MCF 10A (cell line): ENCODE results near the gene VWA5A. TPM values are rescaled to one million over a fixed set of nuclear protein-coding genes. Genes with fewer than 3 reads are reported as not detected.

ENCODE experiments used
- BruUV-seq: library from RNA; stranded (reverse); fragments of 400-500 nt; replicated peaks from 2 replicates; lab custom pipeline; 2021; lab: Mats Ljungman, UMichigan
- CTCF ChIA-PET: fragments of 300-600 bp; sonication (Branson Sonifier 250); formaldehyde crosslinking; extraction: SDS; loops from one replicate; lab custom pipeline; 2021; ENCODE audit warnings: antibody characterized with exemption, inconsistent platforms; lab: Yijun Ruan, JAX
- POLR2A ChIA-PET: fragments of 300-600, 350-650 bp; sonication (Branson Sonifier 250); formaldehyde crosslinking; extraction: SDS; loops from one replicate; lab custom pipeline; 2020; ENCODE audit warnings: antibody characterized with exemption, inconsistent platforms; lab: Yijun Ruan, JAX
- DNase-seq: peaks from one replicate; pipeline ENCODE4 v3.0.0-alpha.2; 2018; ENCODE audit not compliant: unreplicated experiment
- H3K27ac Mint-ChIP-seq: one replicate; pipeline ENCODE4 v1.8.0; 2022; ENCODE audit warnings: mild to moderate bottlenecking, low read depth, mixed read lengths; ENCODE audit not compliant: unreplicated experiment
- H3K27me3 Mint-ChIP-seq: one replicate; pipeline ENCODE4 v1.8.0; 2022; ENCODE audit warnings: mixed read lengths; ENCODE audit not compliant: insufficient read depth, unreplicated experiment
- H3K36me3 Mint-ChIP-seq: one replicate; pipeline ENCODE4 v1.8.0; 2022; ENCODE audit warnings: mild to moderate bottlenecking, moderate library complexity, mixed read lengths; ENCODE audit not compliant: insufficient read depth, unreplicated experiment
- H3K4me1 Mint-ChIP-seq: one replicate; pipeline ENCODE4 v1.8.0; 2022; ENCODE audit warnings: mixed read lengths; ENCODE audit not compliant: insufficient read depth, unreplicated experiment
- H3K4me3 Mint-ChIP-seq: one replicate; pipeline ENCODE4 v1.8.0; 2022; ENCODE audit warnings: mild to moderate bottlenecking, moderate library complexity, mixed read lengths; ENCODE audit not compliant: unreplicated experiment
- H3K9me3 Mint-ChIP-seq: one replicate; pipeline ENCODE4 v1.8.0; 2022; ENCODE audit warnings: mixed read lengths; ENCODE audit not compliant: unreplicated experiment
- intact Hi-C: fragments of 100-400 bp; cut with micrococcal nuclease; formaldehyde crosslinking; loops from 2 replicates; pipeline ENCODE4 v1.14.1; 2022
- total RNA-seq: library from RNA; stranded (reverse); gene quantifications from 2 replicates; pipeline ENCODE4 v1.2.3, GENCODE V29; 2022
- TF ChIP-seq, protein P1 (sequence below): fragments of 200-600 bp; IDR thresholded peaks from one replicate; pipeline ENCODE4 v1.8.0; 2022; ENCODE audit warnings: antibody characterized with exemption, mild to moderate bottlenecking; ENCODE audit not compliant: unreplicated experiment

Gene VWA5A
- total RNA-seq, 1 experiment from 2014 or later: 7.9 TPM

GRCh38 chr11:124152770-124153407 lies 37.6 kb downstream of the VWA5A start:
- Mint-ChIP-seq H3K27ac (no peak overlapping the region), H3K36me3 (no peaks in the 10 kb centered on the region), H3K27me3 (peaks cover 23% of the 10 kb centered on the region), H3K9me3 (no peaks in the 10 kb centered on the region), H3K4me1 (no peaks in the 10 kb centered on the region), H3K4me3 (no peak overlapping the region)
- POLR2A ChIA-PET: no interaction called here
- TF ChIP-seq, protein P1, sequence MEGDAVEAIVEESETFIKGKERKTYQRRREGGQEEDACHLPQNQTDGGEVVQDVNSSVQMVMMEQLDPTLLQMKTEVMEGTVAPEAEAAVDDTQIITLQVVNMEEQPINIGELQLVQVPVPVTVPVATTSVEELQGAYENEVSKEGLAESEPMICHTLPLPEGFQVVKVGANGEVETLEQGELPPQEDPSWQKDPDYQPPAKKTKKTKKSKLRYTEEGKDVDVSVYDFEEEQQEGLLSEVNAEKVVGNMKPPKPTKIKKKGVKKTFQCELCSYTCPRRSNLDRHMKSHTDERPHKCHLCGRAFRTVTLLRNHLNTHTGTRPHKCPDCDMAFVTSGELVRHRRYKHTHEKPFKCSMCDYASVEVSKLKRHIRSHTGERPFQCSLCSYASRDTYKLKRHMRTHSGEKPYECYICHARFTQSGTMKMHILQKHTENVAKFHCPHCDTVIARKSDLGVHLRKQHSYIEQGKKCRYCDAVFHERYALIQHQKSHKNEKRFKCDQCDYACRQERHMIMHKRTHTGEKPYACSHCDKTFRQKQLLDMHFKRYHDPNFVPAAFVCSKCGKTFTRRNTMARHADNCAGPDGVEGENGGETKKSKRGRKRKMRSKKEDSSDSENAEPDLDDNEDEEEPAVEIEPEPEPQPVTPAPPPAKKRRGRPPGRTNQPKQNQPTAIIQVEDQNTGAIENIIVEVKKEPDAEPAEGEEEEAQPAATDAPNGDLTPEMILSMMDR: peak; percentile 7
- intact Hi-C loops: no loop called here
- CTCF ChIA-PET: interaction anchor here (0.6 kb wide), 2 partner anchors 21 to 567 kb away, joined by 3 to 4 read pairs; no protein-coding TSS in a partner anchor
- no peak for DNase-seq
- no TSS peak for BruUV-seq

- Mint-ChIP-seq H3K27ac (no peak overlapping the region), H3K4me1 (no peaks in the 10 kb centered on the region), H3K4me3 (no peak overlapping the region), H3K27me3 (peaks cover 23% of the 10 kb centered on the region), H3K9me3 (no peaks in the 10 kb centered on the region), H3K36me3 (no peaks in the 10 kb centered on the region)
- BruUV-seq: no TSS peak
- ChIA-PET CTCF (interaction anchor here (1.9 kb wide), 1 partner anchor 82 kb away, joined by 8 read pairs; no protein-coding TSS in a partner anchor), POLR2A (interaction anchor here (1.2 kb wide), 1 partner anchor 38 kb away, joined by 8 read pairs; the partner anchor contains the start of gene VWA5A)
- intact Hi-C loops: no loop called here
- DNase-seq: no peak
- TF ChIP-seq, protein P1: no peak
Measured at GRCh38 chr11:124153821-124154220, 38.6 kb downstream of the VWA5A start.

DNA sequence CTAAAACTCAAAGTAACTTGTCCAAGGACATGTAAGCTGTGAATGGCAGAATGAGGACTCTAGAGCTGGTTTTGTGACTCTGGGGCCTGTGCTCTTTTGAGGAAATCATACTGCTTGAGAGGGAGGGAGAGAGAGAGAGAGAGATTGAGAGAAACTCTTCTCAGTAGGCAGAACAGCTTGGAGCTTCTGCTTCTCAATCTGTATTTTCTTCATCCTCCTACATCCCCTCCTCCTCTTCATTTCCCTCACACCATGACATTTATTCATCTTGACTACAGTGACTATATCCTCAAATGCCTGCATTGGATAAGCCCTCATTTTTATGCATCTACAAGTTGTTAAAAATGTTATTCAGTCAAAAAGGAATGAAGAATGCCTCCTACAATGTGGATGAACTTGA lies 44.2 kb downstream of the VWA5A start:
- no peak overlapping the region for H3K27ac Mint-ChIP-seq
- H3K36me3 Mint-ChIP-seq: no peaks in the 10 kb centered on the region
- intact Hi-C loops: no loop called here
- ChIA-PET CTCF (interaction anchor here (0.7 to 1.2 kb wide), 2 partner anchors 18 to 87 kb away, joined by 3 read pairs; no protein-coding TSS in a partner anchor), POLR2A (no interaction called here)
- no peak overlapping the region for H3K4me3 Mint-ChIP-seq
- peaks cover 21% of the 10 kb centered on the region for H3K27me3 Mint-ChIP-seq
- TF ChIP-seq, protein P1: no peak
- BruUV-seq: no TSS peak
- no peaks in the 10 kb centered on the region for H3K4me1 Mint-ChIP-seq
- H3K9me3 Mint-ChIP-seq: no peaks in the 10 kb centered on the region
- DNase-seq: no peak

DNA sequence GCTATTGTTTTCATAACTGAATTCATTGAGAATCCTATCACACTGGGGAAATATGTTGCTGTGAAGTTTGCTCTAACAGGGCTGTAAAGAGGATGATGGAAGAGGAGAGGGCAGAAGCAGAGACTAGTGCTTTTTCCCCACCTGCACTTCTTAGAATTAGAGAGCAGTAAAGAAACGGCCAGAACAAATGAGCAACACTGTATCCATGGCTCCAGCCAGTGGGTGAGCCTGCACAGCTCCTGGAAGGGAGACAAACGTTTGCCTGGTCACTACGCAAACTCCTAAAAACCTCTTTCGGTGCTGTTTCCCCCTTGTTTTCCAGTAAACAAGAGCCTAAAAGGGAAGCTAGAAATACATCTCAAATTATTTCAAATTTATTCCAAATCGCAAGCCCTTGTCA lies 45.7 kb downstream of the VWA5A start:
- ChIA-PET CTCF (interaction anchor here (1.1 kb wide), 1 partner anchor 34 kb away, joined by 4 read pairs; no protein-coding TSS in a partner anchor), POLR2A (no interaction called here)
- TF ChIP-seq, protein P1: no peak
- Mint-ChIP-seq H3K4me1 (no peaks in the 10 kb centered on the region), H3K9me3 (no peaks in the 10 kb centered on the region), H3K36me3 (no peaks in the 10 kb centered on the region), H3K27me3 (peaks cover 6% of the 10 kb centered on the region), H3K27ac (no peak overlapping the region), H3K4me3 (no peak overlapping the region)
- intact Hi-C loops: no loop called here
- DNase-seq: no peak
- BruUV-seq: no TSS peak
